HG02763 (cell line): ENCODE results near the gene AJAP1.

ENCODE experiments used
- ATAC-seq: cut with Tn5 transposase; IDR thresholded peaks from one replicate; pipeline ENCODE4 v1.9.1; 2021; ENCODE audit warnings: mild to moderate bottlenecking, moderate library complexity; ENCODE audit not compliant: unreplicated experiment

AJAP1 gene

GRCh38 chr1:4676253-4676652, 21.8 kb downstream of the AJAP1 start:
- no peak for ATAC-seq

GRCh38 chr1:4677608-4678007, 23.2 kb downstream of the AJAP1 start:
- ATAC-seq: no peak

GRCh38 chr1:4678066-4678717, 23.8 kb downstream of the AJAP1 start:
- no peak for ATAC-seq

- no peak for ATAC-seq
These were observed 26.6 kb downstream of the AJAP1 start for GRCh38 chr1:4681026-4681425.

- no peak for ATAC-seq
These were observed 28.3 kb downstream of the AJAP1 start for GRCh38 chr1:4682607-4683220.

- no peak for ATAC-seq
These were observed 29.7 kb downstream of the AJAP1 start for GRCh38 chr1:4684136-4684535.

- ATAC-seq: no peak
These were observed 30.6 kb downstream of the AJAP1 start for GRCh38 chr1:4684864-4685522.

- no peak for ATAC-seq
These were observed 31.1 kb downstream of the AJAP1 start for GRCh38 chr1:4685523-4685865.

GRCh38 chr1:4687943-4688342, 33.5 kb downstream of the AJAP1 start:
- no peak for ATAC-seq

GRCh38 chr1:4689271-4689935, 35.0 kb downstream of the AJAP1 start:
- no peak for ATAC-seq

- ATAC-seq: no peak
These were observed 35.7 kb downstream of the AJAP1 start for GRCh38 chr1:4689941-4690635.

- ATAC-seq: no peak
These were observed 36.7 kb downstream of the AJAP1 start for GRCh38 chr1:4690951-4691675.

- no peak for ATAC-seq
These were observed 37.5 kb downstream of the AJAP1 start for GRCh38 chr1:4691766-4692405.

GRCh38 chr1:4692437-4692836, 38.0 kb downstream of the AJAP1 start:
- ATAC-seq: no peak

- ATAC-seq: no peak
These were observed 38.9 kb downstream of the AJAP1 start for GRCh38 chr1:4693331-4693730.

- ATAC-seq: no peak
These were observed 39.5 kb downstream of the AJAP1 start for GRCh38 chr1:4693891-4694290.

GRCh38 chr1:4694492-4694891, 40.1 kb downstream of the AJAP1 start:
- no peak for ATAC-seq

GRCh38 chr1:4695241-4695640, 40.8 kb downstream of the AJAP1 start:
- no peak for ATAC-seq

- no peak for ATAC-seq
These were observed 41.8 kb downstream of the AJAP1 start for GRCh38 chr1:4696161-4696745.

- ATAC-seq: no peak
These were observed 42.3 kb downstream of the AJAP1 start for GRCh38 chr1:4696753-4697152.
